HG02885 (cell line): ENCODE results near the gene ADAM11.
"Not testable (repeated sequence)": the region's sequence is repeated elsewhere in the genome, so short reads cannot be mapped to it uniquely, and the experiment has no call there.

ENCODE experiments used
- ATAC-seq: cut with Tn5 transposase; IDR thresholded peaks from one replicate; pipeline ENCODE4 v1.9.1; 2021; ENCODE audit warnings: mild to moderate bottlenecking; ENCODE audit not compliant: unreplicated experiment, poor library complexity

The ADAM11 gene

GRCh38 chr17:44755180-44755579 is 3.6 kb upstream of the ADAM11 start:
- ATAC-seq: not testable (repeated sequence)

GRCh38 chr17:44757045-44757917 is 1.5 kb upstream of the ADAM11 start:
- ATAC-seq: no peak

GRCh38 chr17:44757918-44758413 is 822 bp upstream of the ADAM11 start:
- ATAC-seq: no peak

GRCh38 chr17:44759086-44759915 is 513 bp downstream of the ADAM11 start:
- ATAC-seq: no peak

- ATAC-seq: no peak
Measured at GRCh38 chr17:44759916-44760243, 1.1 kb downstream of the ADAM11 start.

GRCh38 chr17:44760474-44761308 is 1.9 kb downstream of the ADAM11 start:
- no peak for ATAC-seq

- no peak for ATAC-seq
Measured at GRCh38 chr17:44761932-44762810, 3.4 kb downstream of the ADAM11 start.

GRCh38 chr17:44763170-44763569 is 4.4 kb downstream of the ADAM11 start:
- ATAC-seq: no peak

- no peak for ATAC-seq
Measured at GRCh38 chr17:44765965-44766364, 7.2 kb downstream of the ADAM11 start.

- no peak for ATAC-seq
Measured at GRCh38 chr17:44766409-44767038, 7.7 kb downstream of the ADAM11 start.

- no peak for ATAC-seq
Measured at GRCh38 chr17:44767493-44767892, 8.7 kb downstream of the ADAM11 start.

- ATAC-seq: no peak
Measured at GRCh38 chr17:44768505-44769142, 9.8 kb downstream of the ADAM11 start.

GRCh38 chr17:44769230-44769629 is 10.4 kb downstream of the ADAM11 start:
- no peak for ATAC-seq

GRCh38 chr17:44769647-44770084 is 10.9 kb downstream of the ADAM11 start:
- no peak for ATAC-seq

- ATAC-seq: no peak
Measured at GRCh38 chr17:44770166-44770925, 11.6 kb downstream of the ADAM11 start.

GRCh38 chr17:44772308-44773045 is 13.7 kb downstream of the ADAM11 start:
- ATAC-seq: no peak

- ATAC-seq: no peak
Measured at GRCh38 chr17:44773140-44773539, 14.4 kb downstream of the ADAM11 start.
